Measurements from ENCODE around the gene CNTN2.

CNTN2 gene

DNA sequence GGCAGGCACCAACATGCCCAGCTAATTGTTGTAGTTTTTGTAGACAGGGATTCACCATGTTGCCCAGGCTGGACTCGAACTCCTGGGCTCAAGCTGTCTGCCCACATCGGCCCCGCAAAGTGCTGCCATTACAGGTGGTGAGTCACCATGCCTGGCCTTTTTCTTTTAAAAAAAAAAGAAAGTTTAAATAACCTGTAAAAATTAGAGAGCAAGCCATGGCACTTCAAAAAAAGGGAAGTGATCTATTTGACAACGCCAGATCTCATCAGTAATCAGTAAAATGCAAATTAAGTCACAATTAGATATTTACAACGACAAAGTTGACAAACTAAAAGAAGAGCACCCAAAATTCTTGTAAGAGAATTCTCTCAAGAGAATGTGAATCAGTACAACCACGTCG lies 81.7 kb downstream of the CNTN2 start:
- Histone ChIP-seq H3K9me3 (ENCODE audit: insufficient read depth, low read depth, low read length) (no peaks in the 10 kb centered on the region), H3K4me3 (ENCODE audit: low read length) (no peak overlapping the region), H3K4me1 (ENCODE audit: insufficient read depth, low read length) (peaks cover 8% of the 10 kb centered on the region; the same call in 1 of the 2 replicates), H3K27me3 (ENCODE audit: insufficient read depth, low read length) (no peaks in the 10 kb centered on the region), H3K27ac (ENCODE audit: low read depth, low read length) (no peak overlapping the region), H3K36me3 (ENCODE audit: insufficient read depth, low read length) (no peaks in the 10 kb centered on the region), H3K9ac (ENCODE audit: low read depth, low read length) (no peak overlapping the region)
- whole genome bisulfite sequencing = 91% methylated on average over 5 of the region's 7 CpGs

DNA sequence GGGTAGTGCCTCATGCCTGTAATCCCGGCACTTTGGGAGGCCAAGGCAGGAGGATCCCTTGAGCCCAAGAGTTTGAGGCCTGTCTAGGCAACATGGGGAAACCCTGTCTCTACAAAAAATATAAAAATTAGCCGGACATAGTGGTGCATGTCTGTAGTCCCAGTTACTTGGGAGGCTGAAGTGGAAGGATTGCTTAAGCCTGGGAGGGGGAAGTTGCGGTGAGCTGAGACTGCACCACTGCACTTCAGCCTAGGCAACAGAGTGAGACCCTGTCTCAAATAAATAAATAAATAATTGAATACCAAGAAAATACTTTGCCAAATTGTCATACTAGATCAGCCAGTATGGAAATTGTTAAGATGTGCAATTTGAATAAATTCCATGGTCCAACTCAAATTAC lies 84.6 kb downstream of the CNTN2 start:
- 92% methylated on average over 3 of the region's 3 CpGs for WGBS
- no peak overlapping the region for H3K27ac ChIP-seq (ENCODE audit: low read depth, low read length)
- H3K9ac ChIP-seq (ENCODE audit: low read depth, low read length) = no peak overlapping the region
- 0 out of 2 replicates have a peak, but pooled peaks cover 2% of the 10 kb centered on the region for H3K4me1 ChIP-seq (ENCODE audit: insufficient read depth, low read length)
- H3K9me3 ChIP-seq (ENCODE audit: insufficient read depth, low read depth, low read length) = no peaks in the 10 kb centered on the region
- no peaks in the 10 kb centered on the region for H3K27me3 ChIP-seq (ENCODE audit: insufficient read depth, low read length)
- H3K36me3 ChIP-seq (ENCODE audit: insufficient read depth, low read length) = no peaks in the 10 kb centered on the region
- H3K4me3 ChIP-seq (ENCODE audit: low read length) = no peak overlapping the region

Data from HUES64 (cell line).